Neural cell (in vitro differentiated cells): Measurements from ENCODE around the gene SMO.
"Not testable (repeated sequence)": the region's sequence is repeated elsewhere in the genome, so short reads cannot be mapped to it uniquely, and the experiment has no call there.

Experiments used
- EP300 ChIP-seq: fragments of 450-650 bp; conservative IDR thresholded peaks from 2 replicates; pipeline ENCODE4 v1.6.1; 2014; ENCODE audit warnings: antibody characterized with exemption, mild to moderate bottlenecking, moderate library complexity; ENCODE audit not compliant: poor library complexity, severe bottlenecking
- RAD21 ChIP-seq: fragments of 450-650 bp; conservative IDR thresholded peaks from 2 replicates; pipeline ENCODE4 v1.6.1; 2014; ENCODE audit warnings: antibody characterized with exemption, mild to moderate bottlenecking, moderate library complexity

GRCh38 chr7:129173861-129174260 is 14.6 kb upstream of the SMO start:
- TF ChIP-seq RAD21, EP300: not testable (repeated sequence)
